K562 (cell line): ENCODE data around the gene SGCB. TPM values are rescaled to one million over a fixed set of nuclear protein-coding genes. Genes with fewer than 3 reads are reported as not detected.

Experiments used
- ATAC-seq: fragments of 200-7000 bp; cut with Tn5 transposase; 3 replicates; pipeline ENCODE4 v1.9.1; 2020; ENCODE audit warnings: moderate library complexity
- BruUV-seq: library from RNA; stranded (reverse); fragments of 400-500 nt; replicated peaks from 2 replicates; lab custom pipeline; 2021; lab: Mats Ljungman, UMichigan
- CTCF ChIA-PET: fragments of 300-600 bp; formaldehyde crosslinking; extraction: SDS; loops from one replicate; lab custom pipeline; 2021; ENCODE audit warnings: low intra/inter-chr PET ratio; lab: Yijun Ruan, JAX
- POLR2A ChIA-PET: fragments of 300-600, 350-650 bp; sonication (Branson Sonifier 250); formaldehyde crosslinking; extraction: SDS; loops from one replicate; lab custom pipeline; 2021; ENCODE audit warnings: antibody characterized with exemption, inconsistent platforms; lab: Yijun Ruan, JAX
- DNase-seq, 4 experiments: peaks; one replicate each; pipeline versions ENCODE4 v3.0.0 to v3.0.0-alpha.2; 2011 to 2018; ENCODE audit warnings: low spot score in 3 of 4, mixed read lengths in 3 of 4; ENCODE audit errors: extremely low read depth in 1 of 4
- FAIRE-seq: peaks from 2 replicates; lab custom pipeline; 2011; peaks lifted over from hg19 to GRCh38; lab: Jason Lieb, UNC
- H2AFZ ChIP-seq: 2 replicates; pipeline ENCODE4 v1.6.0; 2011; ENCODE audit warnings: low read depth, low read length, control low read depth, inconsistent platforms
- H3K27ac ChIP-seq: fragments of 200-600 bp; 3 replicates; pipeline ENCODE4 v1.8.0; 2011; ENCODE audit warnings: low read depth, mild to moderate bottlenecking, control low read depth, inconsistent platforms, low read length, moderate library complexity, mixed read lengths; ENCODE audit errors: extremely low read depth
- H3K27me3 ChIP-seq, 2 experiments: fragments of 300-600 bp in 1 of 2; 2 replicates in 1 of 2; 3 replicates in 1 of 2; pipeline versions ENCODE4 v1.6.0 to v1.8.0; 2011; ENCODE audit warnings: inconsistent platforms in 2 of 2, low read length in 2 of 2, mild to moderate bottlenecking in 1 of 2, mixed read lengths in 1 of 2, moderate library complexity in 1 of 2; ENCODE audit not compliant: control insufficient read depth in 2 of 2, insufficient read depth in 2 of 2
- H3K36me3 ChIP-seq: fragments of 300-600 bp; 3 replicates; pipeline ENCODE4 v1.8.0; 2011; ENCODE audit warnings: mild to moderate bottlenecking, low read length, inconsistent platforms; ENCODE audit not compliant: control insufficient read depth, insufficient read depth
- H3K4me1 ChIP-seq, 2 experiments: fragments of 200-600 bp in 1 of 2; replicated peaks in 1 of 2; 2 replicates in 1 of 2; 3 replicates in 1 of 2; pipeline versions ENCODE4 v1.5.1 to v1.8.0; 2011; ENCODE audit warnings: inconsistent platforms in 2 of 2, low read length in 2 of 2, mild to moderate bottlenecking in 1 of 2, mixed read lengths in 1 of 2, moderate library complexity in 1 of 2; ENCODE audit not compliant: control insufficient read depth in 2 of 2, insufficient read depth in 2 of 2
- H3K4me2 ChIP-seq: 2 replicates; pipeline ENCODE4 v1.6.1; 2011; ENCODE audit warnings: low read length, control low read depth, inconsistent platforms, mixed read lengths; ENCODE audit not compliant: insufficient read depth
- H3K4me3 ChIP-seq: fragments of 200-600 bp; sonication (generic), shearing (Covaris generic); 2 replicates; pipeline ENCODE4 v1.5.1; 2016; ENCODE audit warnings: control low read depth, inconsistent platforms
- H3K79me2 ChIP-seq: fragments of 200-600 bp; 3 replicates; pipeline ENCODE4 v1.8.0; 2011; ENCODE audit warnings: low read length, inconsistent platforms; ENCODE audit not compliant: control insufficient read depth, insufficient read depth
- H3K9ac ChIP-seq, 2 experiments: 2 replicates each; pipeline versions ENCODE4 v1.6.0 to v1.6.1; 2011; ENCODE audit warnings: low read depth in 2 of 2, low read length in 2 of 2, control low read depth in 1 of 2, inconsistent platforms in 1 of 2, mild to moderate bottlenecking in 1 of 2, mixed read lengths in 1 of 2; ENCODE audit not compliant: insufficient read depth in 1 of 2
- H3K9me1 ChIP-seq: one replicate; pipeline ENCODE4 v1.6.0; 2011; ENCODE audit warnings: inconsistent platforms, mild to moderate bottlenecking, low read length, moderate library complexity; ENCODE audit not compliant: control insufficient read depth, insufficient read depth
- H3K9me3 ChIP-seq: replicated peaks from 2 replicates; pipeline ENCODE4 v1.5.1; 2011; ENCODE audit warnings: low read depth, low read length, inconsistent platforms; ENCODE audit not compliant: control insufficient read depth, insufficient read depth
- H4K20me1 ChIP-seq: replicated peaks from 2 replicates; pipeline ENCODE4 v1.6.1; 2011; ENCODE audit warnings: low read length, inconsistent platforms, mixed read lengths; ENCODE audit not compliant: control insufficient read depth, insufficient read depth
- CREB5 ChIP-seq: fragments of 250-450 bp; sonication (Bioruptor Pico); IDR thresholded peaks from 2 replicates; pipeline ENCODE4 v1.5.0; 2020; ENCODE audit warnings: mild to moderate bottlenecking
- CSDE1 ChIP-seq, 2 experiments: fragments of 450-650 bp; IDR thresholded peaks; 2 replicates each; pipeline ENCODE4 v1.6.1; 2016; ENCODE audit warnings: mild to moderate bottlenecking in 1 of 2
- NCOA1 ChIP-seq: fragments of 450-650 bp; IDR thresholded peaks from 2 replicates; pipeline ENCODE4 v1.6.1; 2016; ENCODE audit warnings: low read depth
- NFIC ChIP-seq: fragments of 450-650 bp; IDR thresholded peaks from 2 replicates; pipeline ENCODE4 v1.6.1; 2017; ENCODE audit warnings: mild to moderate bottlenecking, inconsistent platforms
- ZBTB9 ChIP-seq: fragments of 450-650 bp; formaldehyde crosslinking; IDR thresholded peaks from 2 replicates; pipeline ENCODE4 v1.4.0; 2020; ENCODE audit warnings: mild to moderate bottlenecking, moderate library complexity
- in situ Hi-C: fragments of 300-500 bp; cut with MboI; formaldehyde crosslinking; loops from 4 replicates; pipeline ENCODE4 v1.15.0; 2018; ENCODE audit warnings: inconsistent platforms, mixed read lengths
- intact Hi-C: fragments of 100-400 bp; cut with micrococcal nuclease; formaldehyde crosslinking; loops from 2 replicates; pipeline ENCODE4 v1.14.2; 2022
- polyA plus RNA-seq, 8 experiments: library from polyadenylated mRNA; depleted of rRNA in 4 of 8; stranded (reverse) in 5 of 8; unstranded in 3 of 8; fragments of >200 nt; fragmentation: Nextera tagmentation in 2 of 8; fragmentation: Illumina TruSeq in 1 of 8; extraction: Ambion mirVana in 2 of 8; extraction: Trizol in 1 of 8; gene quantifications; 2 replicates each; pipeline versions ENCODE4 v1.2.1 to v1.2.3, GENCODE V29; 2011 to 2014; ENCODE audit warnings: inconsistent platforms in 1 of 8, missing spikeins in 1 of 8
- total RNA-seq, 7 experiments: library from RNA; depleted of rRNA in 6 of 7; stranded (reverse); fragments of >200 nt in 6 of 7; fragmentation: Illumina TruSeq in 2 of 7; extraction: Trizol in 2 of 7; gene quantifications; 2 replicates each; pipeline versions ENCODE4 v1.2.1 to v1.2.3, GENCODE V29; 2011 to 2021; ENCODE audit warnings: low replicate concordance in 1 of 7

SGCB gene
- total and polyA plus RNA-seq, 9 of the 15 experiments (the other 6 are each of a cell fraction or from before 2014, with no cell fraction given): 0.01 to 0.20 (median 0.07) TPM; not detected in 3

GRCh38 chr4:52057196-52057595 lies 19.1 kb upstream of the SGCB start:
- BruUV-seq: no TSS peak
- in situ Hi-C loops: no loop called here
- H2AFZ ChIP-seq: no peak overlapping the region
- ChIA-PET POLR2A (no interaction called here), CTCF (no interaction called here)
- H4K20me1 ChIP-seq: no peaks in the 10 kb centered on the region
- no peak overlapping the region for H3K27ac ChIP-seq
- no peak for FAIRE-seq
- no peak overlapping the region for H3K9ac ChIP-seq
- H3K27me3 ChIP-seq: peaks cover 0 to 1% of the 10 kb centered on the region in 2 experiments; a peak in 2 of 5 replicates
- ATAC-seq: no peak
- no peaks in the 10 kb centered on the region for H3K4me1 ChIP-seq
- no peaks in the 10 kb centered on the region for H3K9me1 ChIP-seq
- no peak overlapping the region for H3K4me3 ChIP-seq
- H3K79me2 ChIP-seq: no peaks in the 10 kb centered on the region
- H3K36me3 ChIP-seq: no peaks in the 10 kb centered on the region
- intact Hi-C loops: no loop called here
- H3K9me3 ChIP-seq: no peaks in the 10 kb centered on the region
- TF ChIP-seq ZBTB9 (no peak), CREB5 (no peak), NCOA1 (no peak), NFIC (no peak), CSDE1 (IDR thresholded peaks at IDR 0.05) (no peak)
- H3K4me2 ChIP-seq: no peak overlapping the region
- DNase-seq: no peak
